H1 (cell line): Measurements from ENCODE around the gene PITRM1. TPM values are rescaled to one million over a fixed set of nuclear protein-coding genes. Genes with fewer than 3 reads are reported as not detected.

Source experiments
- BCL11A ChIP-seq, 2 experiments: IDR thresholded peaks; one replicate each; pipeline ENCODE4 v1.6.1; 2011; ENCODE audit warnings: low read depth in 2 of 2, low read length in 2 of 2, mild to moderate bottlenecking in 2 of 2
- CBX5 ChIP-seq: fragments of 300-800, 300-1000 bp; sonication (generic); IDR thresholded peaks from 2 replicates; pipeline ENCODE4 v1.7.1; 2016; ENCODE audit warnings: antibody characterized with exemption, low read length, low read depth
- CHD7 ChIP-seq: fragments of 300-600 bp; sonication (generic); IDR thresholded peaks from 2 replicates; pipeline ENCODE4 v1.7.1; 2012; ENCODE audit warnings: low read length, moderate library complexity, mild to moderate bottlenecking, inconsistent platforms; ENCODE audit not compliant: insufficient replicate concordance
- EP300 ChIP-seq, 2 experiments: IDR thresholded peaks; 1 replicate in 1 of 2; 2 replicates in 1 of 2; pipeline ENCODE4 v1.6.1; 2011 to 2012; ENCODE audit warnings: low read depth in 2 of 2, low read length in 2 of 2, mild to moderate bottlenecking in 2 of 2, borderline replicate concordance in 1 of 2, inconsistent platforms in 1 of 2, moderate library complexity in 1 of 2
- GTF2F1 ChIP-seq: IDR thresholded peaks from 2 replicates; pipeline ENCODE4 v1.6.1; 2012; ENCODE audit warnings: low read depth, low read length, improper control_type of control experiment, borderline replicate concordance
- JUN ChIP-seq: IDR thresholded peaks from 2 replicates; pipeline ENCODE4 v1.6.1; 2011; ENCODE audit warnings: low read depth, mild to moderate bottlenecking, improper control_type of control experiment, low read length
- SAP30 ChIP-seq: fragments of 300-600 bp; sonication (generic); IDR thresholded peaks from 2 replicates; pipeline ENCODE4 v1.7.1; 2012; ENCODE audit warnings: low read length, moderate library complexity, mild to moderate bottlenecking, inconsistent platforms; ENCODE audit not compliant: insufficient read depth, insufficient replicate concordance
- SUZ12 ChIP-seq: fragments of 200-600 bp; sonication (generic); IDR thresholded peaks from 2 replicates; pipeline ENCODE4 v1.6.1; 2012; ENCODE audit warnings: mild to moderate bottlenecking, inconsistent platforms, low read length, moderate library complexity, mixed read lengths
- TEAD4 ChIP-seq: IDR thresholded peaks from 2 replicates; pipeline ENCODE4 v1.6.1; 2012; ENCODE audit warnings: low read depth, low read length, inconsistent platforms, mixed read lengths
- ZNF274 ChIP-seq: IDR thresholded peaks from 2 replicates; pipeline ENCODE4 v1.7.0; 2012; ENCODE audit warnings: low read length, borderline replicate concordance; ENCODE audit errors: extremely low read depth
- polyA plus RNA-seq, 7 experiments: library from polyadenylated mRNA; depleted of rRNA in 3 of 7; stranded (reverse) in 5 of 7; unstranded in 2 of 7; fragments of >200 nt in 5 of 7; fragments of 200-250 nt in 2 of 7; gene quantifications; 1 replicate in 5 of 7; 2 replicates in 1 of 7; 4 replicates in 1 of 7; pipeline versions ENCODE4 v1.2.1 to v1.2.3, GENCODE V29; 2011 to 2013; ENCODE audit warnings: missing spikeins in 2 of 7, mixed read lengths in 2 of 7
- total RNA-seq: library from RNA; stranded (reverse); fragmentation: NEBNext Ultra II Directional; extraction: Animal tissue kit (Norgen Biotek cat#: 25700); gene quantifications from 2 replicates; pipeline ENCODE4 v1.2.1, GENCODE V29; 2021

PITRM1 gene
- total and polyA plus RNA-seq, 2 of the 8 experiments (the other 6 are each of a cell fraction or from before 2014, with no cell fraction given) = 18.6 to 31.5 TPM

- no peak for TF ChIP-seq CHD7
- no peak for TF ChIP-seq BCL11A (IDR thresholded peaks at IDR 0.05; ENCODE audit: low read depth in 2 of 2, low read length in 2 of 2)
- TF ChIP-seq ZNF274 = no peak
- no peak for TF ChIP-seq CBX5
- TF ChIP-seq TEAD4 = no peak
- TF ChIP-seq EP300 (IDR thresholded peaks at IDR 0.05; ENCODE audit: borderline replicate concordance in 1 of 2, low read depth in 2 of 2, low read length in 2 of 2) = no peak
- TF ChIP-seq SAP30 = no peak
- TF ChIP-seq GTF2F1 = no peak
- TF ChIP-seq SUZ12 = no peak
- no peak for TF ChIP-seq JUN
Measured at GRCh38 chr10:3109196-3109595, 63.4 kb downstream of the PITRM1 start (continued).
